Measurements from ENCODE around the gene CNPY1.
"Not testable (repeated sequence)": the region's sequence is repeated elsewhere in the genome, so short reads cannot be mapped to it uniquely, and the experiment has no call there.

Gene CNPY1

DNA sequence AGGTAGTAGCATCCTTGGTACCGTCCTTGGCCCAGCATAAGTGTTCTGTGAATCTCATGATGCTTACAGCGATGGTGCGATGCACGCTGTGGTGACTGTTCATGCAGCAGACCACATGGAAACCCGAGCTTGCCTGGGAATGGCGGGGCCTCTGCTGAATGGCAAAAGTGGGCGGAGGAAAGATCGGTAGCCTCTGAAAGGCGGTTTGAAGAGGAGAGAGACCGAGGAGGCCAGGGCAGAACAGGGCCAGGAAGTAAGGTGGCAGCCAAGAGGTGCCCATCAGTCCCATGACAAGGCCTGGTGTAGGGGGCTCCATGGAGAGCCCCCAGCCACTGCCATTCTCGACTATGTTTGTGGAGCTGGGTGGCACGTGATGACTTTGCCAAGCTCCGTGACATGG lies 33.2 kb upstream of the CNPY1 start:
- DNase-seq (ENCODE audit: insufficient read length, low spot score) = no peak

DNA sequence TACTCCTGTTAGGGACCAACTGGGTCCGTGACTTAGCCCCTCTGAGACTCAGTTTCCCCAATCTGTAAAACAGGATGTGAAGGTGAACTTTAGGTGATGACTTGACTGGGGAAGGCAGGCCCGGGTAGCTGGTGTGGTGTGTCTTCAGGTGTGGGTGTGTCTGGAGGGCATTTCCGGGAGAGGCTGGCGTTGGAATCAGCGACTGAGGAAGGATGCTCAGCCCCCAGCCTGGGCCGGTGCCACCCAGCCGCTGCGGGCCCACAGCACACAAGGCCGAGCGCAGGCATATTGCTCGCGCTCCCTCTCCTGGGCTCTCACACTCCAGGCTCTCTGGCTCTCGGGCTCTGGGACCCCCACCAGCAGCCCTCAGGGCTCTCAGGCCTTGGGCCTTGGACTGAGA lies 31.7 kb upstream of the CNPY1 start:
- FAIRE-seq (no peak), DNase-seq (ENCODE audit: insufficient read length, low spot score) (no peak)

More for the DNA sequence above, 33.2 kb upstream of the CNPY1 start:
- no peak for FAIRE-seq

DNA sequence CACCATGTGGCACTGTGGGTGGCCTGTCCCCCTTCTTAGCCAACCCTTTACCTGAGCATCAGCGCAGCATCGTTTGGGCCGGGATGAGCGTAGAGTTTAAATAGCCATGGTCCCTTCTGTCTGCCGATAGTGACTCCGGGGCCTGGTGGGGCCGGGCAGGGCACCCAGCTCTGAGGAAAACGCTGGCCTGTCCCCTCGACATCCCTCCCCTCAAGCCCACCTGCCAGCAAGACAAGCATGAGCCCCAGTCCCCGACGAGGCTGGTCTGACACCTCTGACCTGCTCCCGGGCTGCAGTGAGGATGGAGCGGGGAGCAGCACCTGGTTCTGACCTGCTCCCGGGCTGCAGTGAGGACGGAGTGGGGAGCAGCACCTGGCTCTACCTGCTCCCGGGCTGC lies 31.1 kb upstream of the CNPY1 start:
- no peak for DNase-seq (ENCODE audit: insufficient read length, low spot score)
- FAIRE-seq = no peak

DNA sequence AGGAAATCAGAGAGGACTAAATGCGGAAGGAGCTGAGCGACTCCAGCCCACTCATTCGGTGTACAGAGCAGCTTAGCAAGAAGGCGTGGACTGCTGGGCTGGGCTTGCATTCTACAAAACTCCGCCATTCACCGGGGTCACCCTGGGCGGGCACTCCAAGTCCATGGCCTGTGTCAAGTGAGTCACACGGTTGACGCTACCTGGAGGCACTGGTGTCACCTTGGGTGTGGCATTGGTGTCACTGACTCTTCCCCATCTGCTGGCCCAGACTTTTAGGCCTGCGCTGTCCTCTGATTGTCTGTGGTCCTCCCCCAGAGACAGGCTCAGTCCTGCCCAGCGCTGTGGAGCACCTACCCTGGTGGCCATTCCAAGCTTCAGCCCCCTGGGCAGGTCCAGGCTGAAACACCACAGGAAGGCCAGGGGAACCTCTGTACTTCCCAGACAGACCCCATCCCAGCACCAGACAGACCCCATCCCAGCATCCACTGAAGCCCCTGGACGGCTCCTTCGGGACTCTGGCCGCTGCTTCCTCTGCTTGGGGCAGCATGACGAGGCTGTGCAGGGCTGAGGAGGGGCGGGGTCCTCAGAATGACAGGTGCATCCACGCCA lies 30.6 kb upstream of the CNPY1 start:
- DNase-seq (ENCODE audit: insufficient read length, low spot score) (no peak), FAIRE-seq (no peak)

DNA sequence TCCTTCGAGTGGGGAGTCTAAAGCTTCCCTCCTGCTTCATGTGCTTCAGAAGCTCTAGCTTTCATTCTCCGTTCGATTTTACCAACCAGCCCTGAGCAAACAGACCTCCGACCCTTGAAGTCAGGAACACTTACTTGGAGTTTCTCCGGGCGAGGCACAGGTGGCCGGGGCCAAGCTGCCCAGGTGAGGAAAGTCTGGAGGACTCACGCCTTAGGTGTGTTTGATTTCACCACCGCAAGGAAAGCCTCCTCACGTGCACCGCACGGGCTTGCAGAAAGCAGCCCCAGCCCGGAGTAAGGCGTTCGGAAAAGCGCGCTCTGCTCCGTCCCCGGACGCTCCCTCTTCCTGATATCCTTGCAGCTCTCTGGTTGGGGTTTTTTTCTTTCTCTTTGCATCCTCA lies 30.1 kb upstream of the CNPY1 start:
- FAIRE-seq = no peak
- no peak for DNase-seq (ENCODE audit: insufficient read length, low spot score)

DNA sequence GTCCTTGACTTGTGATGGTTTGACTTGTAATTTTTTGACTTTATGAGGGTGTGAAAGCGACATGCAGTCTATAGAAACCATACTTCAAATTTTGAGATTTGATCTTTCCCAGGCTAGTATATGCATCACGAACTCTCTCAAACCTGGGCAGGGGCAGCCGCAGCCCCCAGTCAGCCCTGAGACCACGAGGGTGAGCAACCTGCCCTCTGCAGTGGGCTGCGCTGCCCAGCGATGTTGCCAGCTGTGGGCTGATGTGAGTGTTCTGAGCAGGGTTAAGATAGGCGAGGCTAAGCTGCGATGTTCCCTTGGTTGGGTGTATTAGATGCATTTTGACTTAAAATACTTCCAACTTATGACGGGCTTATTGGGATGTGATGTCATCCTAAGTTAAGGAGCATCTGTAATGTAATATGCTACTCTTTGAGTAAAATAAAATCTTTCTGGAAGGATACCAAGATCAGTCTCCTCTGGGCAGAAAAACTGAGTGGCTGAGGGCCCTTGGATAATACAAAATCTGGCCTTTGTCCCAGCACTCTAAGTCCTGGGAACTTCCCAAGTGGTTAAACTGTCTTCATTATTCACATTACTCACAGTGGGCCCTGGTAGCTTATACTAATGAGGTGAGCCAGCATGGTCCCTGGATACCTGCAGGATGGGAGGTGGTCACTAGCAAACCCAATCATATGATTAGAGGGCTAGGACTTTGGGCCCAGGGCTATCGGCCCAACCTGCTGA lies 28.4 kb upstream of the CNPY1 start:
- no peak for FAIRE-seq
- no peak for DNase-seq (ENCODE audit: insufficient read length, low spot score)

DNA sequence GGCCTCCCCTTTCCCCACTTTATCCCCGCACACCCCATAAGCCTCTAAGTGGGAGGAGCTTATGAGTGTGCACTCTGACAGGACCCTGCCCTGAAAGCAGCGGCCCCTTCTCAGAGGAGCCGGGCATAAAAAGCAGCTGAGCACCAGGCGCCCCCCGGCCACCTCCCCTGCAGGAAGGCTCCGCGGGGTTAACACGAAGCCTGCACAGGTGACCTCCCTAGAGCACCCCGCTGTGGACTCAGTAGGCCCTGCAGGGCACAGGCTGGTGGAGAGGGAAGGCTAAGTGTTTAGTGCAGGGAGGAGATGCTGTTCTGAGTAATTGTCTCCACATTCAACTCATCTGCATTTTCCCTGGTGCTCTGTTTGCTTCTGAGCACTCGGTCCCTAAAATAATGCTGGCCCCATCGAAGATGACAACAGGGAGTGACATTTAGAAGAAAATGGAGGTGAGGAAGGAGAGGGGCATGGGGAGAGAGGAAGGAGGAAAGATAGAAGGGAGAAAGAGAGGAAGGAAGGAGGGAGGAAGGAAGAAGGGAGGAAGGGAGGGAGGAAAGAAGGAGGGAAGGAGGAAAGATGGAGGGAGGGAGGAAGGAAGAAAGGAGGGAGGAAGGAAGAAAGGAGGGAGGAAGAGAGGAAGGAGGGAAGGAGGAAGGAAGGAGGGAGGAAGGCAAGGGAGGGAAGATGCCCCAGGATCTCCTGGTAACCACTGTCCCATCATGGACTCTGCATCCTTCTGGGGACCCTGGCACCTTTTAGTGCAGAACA lies 25.4 kb upstream of the CNPY1 start:
- DNase-seq (ENCODE audit: insufficient read length, low spot score) (no peak), FAIRE-seq (no peak)

DNA sequence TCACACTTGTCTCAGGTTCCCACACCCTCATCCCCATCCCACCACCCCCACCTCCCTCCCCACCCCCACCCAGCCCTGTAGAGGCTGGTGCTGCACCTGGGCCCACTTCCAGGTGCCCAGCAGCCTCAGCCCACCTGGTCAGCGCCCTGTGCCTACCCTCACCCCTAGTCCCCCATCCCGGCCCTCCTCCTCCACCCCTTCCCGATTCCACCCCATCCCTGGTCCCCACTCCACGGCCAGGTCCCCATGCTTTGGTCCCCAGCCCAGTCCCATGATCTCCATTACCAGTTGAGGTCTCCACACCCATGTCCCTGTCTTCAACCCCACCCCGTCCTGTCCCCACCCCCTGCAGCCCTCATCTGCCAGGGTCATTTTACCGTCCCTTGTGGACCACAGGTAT lies 24.6 kb upstream of the CNPY1 start:
- DNase-seq (ENCODE audit: insufficient read length, low spot score) (no peak), FAIRE-seq (no peak)

DNA sequence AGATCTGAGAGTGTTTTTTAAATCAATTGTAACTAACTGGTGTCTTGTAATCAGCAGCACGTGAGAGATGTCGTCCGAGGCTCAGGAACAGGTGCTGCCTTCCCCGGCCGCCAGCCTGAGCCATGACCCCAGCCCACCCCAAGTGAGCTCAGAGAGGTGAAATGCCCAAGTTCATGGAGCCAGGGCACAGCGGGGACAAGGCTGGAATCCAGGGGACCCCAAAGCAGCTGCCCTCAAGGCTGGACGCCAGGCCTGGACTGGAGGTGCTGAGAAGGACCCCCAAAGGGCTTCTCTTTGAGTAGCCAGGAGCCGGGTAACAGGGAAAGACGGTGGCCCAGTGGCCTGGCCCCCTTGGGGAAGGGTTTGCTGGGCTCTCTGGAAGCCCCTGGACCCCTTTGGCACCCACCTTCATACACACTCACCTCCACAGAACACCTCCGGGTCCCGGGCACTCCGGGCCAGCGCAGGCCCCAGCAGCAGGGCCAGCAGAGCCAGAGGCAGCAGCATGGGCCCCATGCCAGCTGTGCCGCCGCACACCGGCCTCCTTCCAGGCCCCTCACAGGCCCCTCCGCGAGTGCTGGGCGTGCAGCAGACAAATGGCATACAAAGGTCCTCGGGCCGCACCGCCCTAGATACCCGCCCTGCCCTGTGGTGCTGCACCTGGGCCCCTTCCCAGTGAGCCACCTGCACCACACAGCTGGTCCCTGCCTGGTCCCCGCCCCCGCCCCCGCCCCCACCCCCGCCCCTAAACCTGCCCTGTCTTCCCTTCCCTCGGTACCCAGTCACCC lies 24.0 kb upstream of the CNPY1 start:
- DNase-seq (ENCODE audit: insufficient read length, low spot score) = no peak
- FAIRE-seq = no peak

DNA sequence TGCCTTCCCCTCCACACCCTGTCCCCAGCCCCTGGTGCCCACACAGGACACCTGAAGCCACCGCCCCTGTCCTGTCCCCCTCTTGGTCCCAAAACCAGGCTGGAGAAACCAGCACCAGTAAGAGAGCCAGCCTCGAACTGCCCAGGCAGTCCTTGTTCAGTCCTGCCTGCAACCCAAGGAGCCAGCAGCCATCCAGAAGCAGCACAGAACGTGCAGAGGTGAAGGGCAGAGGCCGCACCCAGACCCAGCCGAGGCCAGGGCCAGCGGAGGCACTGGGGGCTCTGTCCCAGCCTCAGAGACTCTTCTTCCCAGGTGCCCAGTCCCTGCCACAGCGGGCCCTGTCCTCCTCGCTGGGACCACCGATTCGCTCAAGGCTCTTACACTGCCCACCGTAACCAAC lies 23.3 kb upstream of the CNPY1 start:
- DNase-seq (ENCODE audit: insufficient read length, low spot score) (no peak), FAIRE-seq (no peak)

DNA sequence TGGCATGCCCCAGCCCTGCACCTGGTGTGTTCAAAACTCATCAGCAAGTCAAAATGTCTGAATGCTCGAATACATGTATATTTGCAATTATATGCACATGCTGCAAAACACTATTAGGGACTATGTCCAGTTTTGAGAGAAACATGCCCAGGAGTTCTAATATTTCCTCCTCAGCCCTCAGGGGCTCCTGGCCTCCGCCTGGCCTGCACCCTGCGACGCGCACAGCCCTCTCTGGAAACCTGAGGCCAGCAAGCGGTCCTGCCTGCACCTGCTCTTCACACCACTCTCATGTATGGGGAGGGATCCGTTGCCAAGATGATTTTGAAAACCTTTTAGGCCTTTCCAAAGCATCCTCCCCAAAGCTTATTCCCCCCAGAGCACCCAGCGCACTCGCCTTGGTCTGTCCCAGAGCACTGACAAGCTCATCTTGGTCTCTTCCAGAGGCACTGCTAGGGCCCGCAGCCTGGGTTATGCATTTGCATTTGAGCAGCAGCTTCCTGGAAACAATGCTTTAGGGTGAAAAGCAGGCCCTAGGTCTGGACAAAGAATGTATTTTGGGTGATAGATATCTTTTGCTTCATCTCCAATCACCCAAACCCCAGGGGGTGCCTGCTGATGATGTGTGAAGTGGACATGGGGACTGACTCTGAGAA lies 22.6 kb upstream of the CNPY1 start:
- DNase-seq (ENCODE audit: insufficient read length, low spot score) (no peak), FAIRE-seq (no peak)

DNA sequence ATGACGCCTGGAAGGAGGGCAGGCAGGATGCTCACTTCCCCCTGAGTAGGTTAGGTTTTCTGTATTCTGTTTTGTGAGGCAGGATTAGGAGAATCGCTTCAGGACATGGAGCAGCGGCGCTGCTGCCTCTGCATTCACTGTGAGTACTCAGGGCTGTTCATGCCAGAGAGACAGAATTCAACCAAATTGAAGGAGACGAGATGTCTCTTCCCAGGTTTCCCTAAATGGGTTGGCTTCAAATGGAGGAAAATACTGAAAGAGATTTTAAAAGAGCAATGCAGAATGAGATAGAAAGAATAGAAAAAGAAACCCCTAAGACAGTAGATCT lies 21.9 kb upstream of the CNPY1 start:
- no peak for DNase-seq (ENCODE audit: insufficient read length, low spot score)
- FAIRE-seq = no peak

DNA sequence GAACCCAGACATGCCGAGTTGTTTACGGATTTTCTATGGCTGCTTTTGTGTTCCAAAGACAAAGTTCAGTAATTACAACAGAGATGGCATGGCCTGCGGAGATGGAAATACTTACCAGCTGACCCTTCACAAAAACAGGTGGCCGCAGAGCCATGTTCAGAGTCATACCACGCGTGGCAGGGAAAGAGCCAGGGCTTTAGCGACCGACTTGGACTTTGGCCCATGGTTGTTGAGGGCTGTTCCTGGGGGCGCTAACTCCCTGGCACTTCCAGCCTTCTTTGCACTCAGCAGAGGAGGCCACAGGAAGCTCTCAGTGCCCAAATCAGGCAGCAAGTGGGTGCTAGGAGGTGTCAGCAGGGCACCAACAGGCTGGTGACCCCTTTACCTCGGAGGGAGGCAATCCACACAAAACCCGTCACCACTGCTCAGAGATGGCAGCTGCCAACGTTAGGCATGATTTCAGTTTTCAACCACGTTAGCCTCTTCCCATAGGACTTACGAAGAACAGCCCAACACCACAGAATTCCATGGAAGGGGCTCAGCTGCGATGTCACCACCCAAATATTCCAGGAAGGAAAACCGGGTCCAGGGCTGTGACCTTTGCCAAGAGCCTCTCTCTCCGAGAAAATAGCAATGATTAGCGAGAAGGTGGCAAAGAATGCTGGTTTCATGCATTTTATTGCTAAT lies 21.4 kb upstream of the CNPY1 start:
- FAIRE-seq (no peak), DNase-seq (ENCODE audit: insufficient read length, low spot score) (no peak)

DNA sequence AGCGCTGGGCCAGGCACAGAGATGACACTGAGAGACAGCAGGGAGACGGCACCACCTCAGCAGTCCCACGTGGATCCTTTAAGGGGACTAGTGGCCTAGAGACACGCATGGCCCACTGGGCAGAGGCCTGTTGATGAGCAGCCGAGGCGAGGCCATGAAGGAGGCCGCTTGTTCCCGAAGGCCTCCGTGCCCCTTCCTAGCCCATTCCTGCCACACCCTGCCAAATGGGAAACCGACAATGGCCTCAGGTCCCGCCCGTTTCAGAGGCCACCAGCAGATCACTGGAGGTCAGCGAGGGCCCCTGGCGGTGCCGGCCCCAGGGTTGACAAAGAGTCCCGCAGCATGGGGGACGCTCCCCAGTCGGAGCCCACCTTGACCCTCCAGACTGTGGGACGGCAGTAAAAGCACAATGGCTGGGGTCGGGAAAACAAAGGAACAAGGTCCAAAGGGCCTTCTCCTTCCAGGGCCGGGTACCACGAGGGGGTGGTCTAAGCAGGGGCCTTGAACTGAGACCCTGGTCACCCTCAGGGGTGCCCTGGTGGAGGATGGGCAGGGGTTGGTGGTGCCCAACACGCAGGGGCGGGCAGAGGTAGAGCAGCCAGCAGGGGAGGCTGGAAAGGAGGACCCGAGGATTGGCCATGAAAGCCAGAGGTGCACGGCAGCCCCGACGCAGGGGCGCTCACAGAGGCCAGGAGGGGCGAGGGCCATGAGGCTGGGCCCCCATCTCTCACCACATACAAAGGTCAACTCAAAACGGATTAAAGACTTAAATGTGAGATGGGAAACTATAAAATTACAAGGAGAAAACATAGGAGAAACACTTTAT lies 19.9 kb upstream of the CNPY1 start:
- FAIRE-seq (no peak), DNase-seq (ENCODE audit: insufficient read length, low spot score) (no peak)

DNA sequence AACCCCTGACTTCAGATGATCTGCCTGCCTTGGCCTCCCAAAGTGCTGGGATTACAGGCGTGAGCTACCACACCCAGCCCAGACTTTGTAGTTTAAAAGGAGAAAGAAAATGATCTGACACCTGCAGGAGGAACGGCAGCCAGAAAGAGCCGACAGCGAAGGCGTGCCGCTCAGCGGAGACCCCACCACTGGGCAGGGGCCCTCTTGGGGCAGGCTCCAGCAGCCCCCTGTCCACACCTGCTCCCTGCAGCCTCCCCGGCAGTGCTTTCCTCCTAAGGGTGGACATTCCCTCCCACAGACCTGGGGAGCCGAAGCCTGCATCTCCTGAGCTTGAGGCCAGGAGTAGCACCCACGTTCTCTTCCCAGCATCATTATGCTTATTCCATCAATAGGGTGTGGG lies 19.2 kb upstream of the CNPY1 start:
- FAIRE-seq (no peak), DNase-seq (ENCODE audit: insufficient read length, low spot score) (no peak)

DNA sequence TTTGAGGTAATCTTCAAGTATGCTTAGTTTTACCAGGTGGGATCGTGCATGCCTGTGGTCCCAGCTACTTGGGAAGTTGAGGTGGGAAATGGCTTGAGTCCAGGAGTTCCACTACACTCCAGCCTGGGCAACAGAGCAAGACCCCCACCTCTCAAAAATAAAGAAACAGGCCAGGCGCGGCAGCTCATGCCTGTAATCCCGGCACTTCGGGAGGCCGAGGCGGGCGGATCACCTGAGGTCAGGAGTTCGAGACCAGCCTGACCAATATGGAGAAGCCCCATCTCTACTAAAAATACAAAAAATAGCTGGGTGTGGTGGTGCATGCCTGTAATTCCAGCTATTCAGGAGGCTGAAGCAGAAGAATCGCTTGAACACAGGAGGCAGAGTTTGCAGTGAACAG lies 16.6 kb upstream of the CNPY1 start:
- FAIRE-seq = not testable (repeated sequence)

DNA sequence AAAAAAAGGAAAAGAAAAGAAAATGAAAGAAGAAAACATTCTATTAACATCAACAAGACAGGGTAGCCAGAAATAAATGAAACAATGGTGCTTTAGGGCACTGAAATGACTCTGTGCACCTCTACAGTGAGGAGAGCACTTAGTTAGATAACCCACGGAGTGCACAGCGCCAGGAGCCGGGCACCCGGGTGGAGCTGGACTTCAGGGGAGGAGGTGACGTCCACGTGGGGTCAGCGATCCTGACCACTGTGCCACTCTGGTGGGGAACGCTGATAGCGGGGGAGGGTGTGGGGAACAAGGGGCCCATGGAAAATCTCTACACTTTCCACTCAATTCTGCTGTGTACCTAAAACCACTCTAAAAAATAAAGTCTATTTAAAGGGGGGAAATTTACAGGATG lies 15.7 kb upstream of the CNPY1 start:
- no peak for FAIRE-seq

More for the DNA sequence above, 16.6 kb upstream of the CNPY1 start:
- DNase-seq (ENCODE audit: insufficient read length, low spot score) = not testable (repeated sequence)

DNA sequence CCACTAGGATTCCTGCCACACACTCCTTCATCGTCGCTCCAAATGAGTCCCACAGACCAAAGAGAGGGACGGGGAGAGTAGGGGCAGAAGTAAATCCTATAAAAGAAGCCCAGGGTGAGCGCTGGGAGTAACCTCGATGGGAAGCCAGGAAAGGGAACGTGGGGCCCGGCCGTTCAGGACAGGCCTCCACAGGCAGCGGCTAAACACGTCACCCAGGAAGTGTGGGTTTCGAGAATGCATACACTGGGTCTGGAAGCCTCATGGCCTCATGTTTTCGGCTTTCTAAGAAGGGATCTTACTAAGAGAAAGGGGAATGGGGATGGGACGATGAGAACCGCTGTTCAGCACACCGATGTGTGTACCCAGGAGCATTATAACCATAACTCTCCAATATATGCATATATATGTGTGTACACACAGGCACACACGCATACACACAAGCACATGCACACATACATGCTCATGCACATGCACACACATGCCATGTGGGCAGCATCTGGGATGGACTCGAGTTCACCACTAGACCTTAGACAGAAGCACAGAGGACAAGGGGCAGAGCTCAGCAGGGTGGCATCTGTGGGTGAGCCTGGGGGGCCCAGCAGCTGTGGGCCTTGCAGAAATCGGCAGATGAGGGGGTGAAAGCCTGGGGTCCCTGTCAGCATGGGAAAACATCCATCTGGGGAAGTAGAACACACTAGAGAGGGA lies 14.8 kb upstream of the CNPY1 start:
- FAIRE-seq (no peak), DNase-seq (ENCODE audit: insufficient read length, low spot score) (no peak)

More for the DNA sequence above, 15.7 kb upstream of the CNPY1 start:
- DNase-seq (ENCODE audit: insufficient read length, low spot score) = no peak

Measured in GM19239 (cell line).